ENCODE measurements around the gene PSMD11. TPM values are rescaled to one million over a fixed set of nuclear protein-coding genes. Genes with fewer than 3 reads are reported as not detected.

Gene PSMD11
- total RNA-seq, 3 donors from 2014 or later, result 49.2 to 61.9 (median 56.6) TPM

- H3K4me1 ChIP-seq, result no peaks in the 10 kb centered on the region
- H3K27ac ChIP-seq, result no peak overlapping the region
- intact Hi-C loops (cut with DNase I; ENCODE audit: low total_unique reads), result no loop called here
- H3K9me3 ChIP-seq, result no peaks in the 10 kb centered on the region
- no peak for DNase-seq (ENCODE audit: low spot score in 2 of 2)
- H3K27me3 ChIP-seq, result no peaks in the 10 kb centered on the region
- no peak for TF ChIP-seq POLR2A (IDR thresholded peaks at IDR 0.05)
- TF ChIP-seq CTCF (IDR thresholded peaks at IDR 0.05), result no peak
- H3K4me3 ChIP-seq, result no peak overlapping the region
- peaks cover 4% of the 10 kb centered on the region for H3K36me3 ChIP-seq
These were observed 27.3 kb downstream of the PSMD11 start for GRCh38 chr17:32471652-32472051.

GRCh38 chr17:32475258-32475657 is 30.9 kb downstream of the PSMD11 start:
- Histone ChIP-seq H3K27ac (no peak overlapping the region), H3K4me3 (no peak overlapping the region), H3K9me3 (no peaks in the 10 kb centered on the region), H3K4me1 (no peaks in the 10 kb centered on the region), H3K36me3 (peaks cover 13% of the 10 kb centered on the region), H3K27me3 (no peaks in the 10 kb centered on the region)
- no peak for DNase-seq (ENCODE audit: low spot score in 2 of 2)
- TF ChIP-seq POLR2AphosphoS5 (IDR thresholded peaks at IDR 0.05) (no peak), POLR2A (IDR thresholded peaks at IDR 0.05) (no peak), CTCF (IDR thresholded peaks at IDR 0.05) (no peak)
- intact Hi-C loops (cut with DNase I; ENCODE audit: low total_unique reads), result no loop called here

GRCh38 chr17:32477220-32477619 is 32.9 kb downstream of the PSMD11 start:
- H3K4me1 ChIP-seq, result no peaks in the 10 kb centered on the region
- no peaks in the 10 kb centered on the region for H3K27me3 ChIP-seq
- intact Hi-C loops (cut with DNase I; ENCODE audit: low total_unique reads), result no loop called here
- peaks cover 16% of the 10 kb centered on the region for H3K36me3 ChIP-seq
- no peak for DNase-seq (ENCODE audit: low spot score in 2 of 2)
- H3K9me3 ChIP-seq, result no peaks in the 10 kb centered on the region
- H3K4me3 ChIP-seq, result no peak overlapping the region
- TF ChIP-seq CTCF (IDR thresholded peaks at IDR 0.05), result no peak
- TF ChIP-seq POLR2AphosphoS5 (IDR thresholded peaks at IDR 0.05), result no peak
- no peak for TF ChIP-seq POLR2A (IDR thresholded peaks at IDR 0.05)
- H3K27ac ChIP-seq, result no peak overlapping the region

- Histone ChIP-seq H3K27ac (no peak overlapping the region), H3K4me3 (no peak overlapping the region), H3K4me1 (peaks cover 0 to 4% of the 10 kb centered on the region in 2 donors), H3K36me3 (peaks cover 16% of the 10 kb centered on the region), H3K9me3 (no peaks in the 10 kb centered on the region), H3K27me3 (no peaks in the 10 kb centered on the region)
- no peak for DNase-seq (ENCODE audit: low spot score in 2 of 2)
- intact Hi-C loops (cut with DNase I; ENCODE audit: low total_unique reads), result no loop called here
- no peak for TF ChIP-seq POLR2A (IDR thresholded peaks at IDR 0.05)
- TF ChIP-seq POLR2AphosphoS5 (IDR thresholded peaks at IDR 0.05), result no peak
- TF ChIP-seq CTCF (IDR thresholded peaks at IDR 0.05), result no peak
These were observed 34.8 kb downstream of the PSMD11 start for GRCh38 chr17:32479074-32479617.

- intact Hi-C loops (cut with DNase I; ENCODE audit: low total_unique reads), result no loop called here
These were observed 36.9 kb downstream of the PSMD11 start for GRCh38 chr17:32481193-32481592.

More at GRCh38 chr17:32481193-32481592, 36.9 kb downstream of the PSMD11 start:
- Histone ChIP-seq H3K4me1 (peaks cover 0 to 10% of the 10 kb centered on the region in 2 donors), H3K4me3 (no peak overlapping the region), H3K27ac (no peak overlapping the region), H3K9me3 (no peaks in the 10 kb centered on the region), H3K36me3 (peaks cover 15% of the 10 kb centered on the region), H3K27me3 (no peaks in the 10 kb centered on the region)
- TF ChIP-seq CTCF (IDR thresholded peaks at IDR 0.05) (no peak), POLR2A (IDR thresholded peaks at IDR 0.05) (no peak), POLR2AphosphoS5 (IDR thresholded peaks at IDR 0.05) (no peak)
- DNase-seq (ENCODE audit: low spot score in 2 of 2), result no peak
